ENCODE results near the gene XPO4. TPM values are rescaled to one million over a fixed set of nuclear protein-coding genes. Genes with fewer than 3 reads are reported as not detected.
"Not testable (repeated sequence)": the region's sequence is repeated elsewhere in the genome, so short reads cannot be mapped to it uniquely, and the experiment has no call there.

Gene XPO4
- total RNA-seq, 4 donors from 2014 or later = 8.9 to 16.1 (median 13.8) TPM

- no peak for DNase-seq (ENCODE audit: low spot score in 2 of 2)
- WGBS, 2 donors = 87 to 100% methylated on average over 2 of the region's 2 CpGs
- TF ChIP-seq, protein P1, sequence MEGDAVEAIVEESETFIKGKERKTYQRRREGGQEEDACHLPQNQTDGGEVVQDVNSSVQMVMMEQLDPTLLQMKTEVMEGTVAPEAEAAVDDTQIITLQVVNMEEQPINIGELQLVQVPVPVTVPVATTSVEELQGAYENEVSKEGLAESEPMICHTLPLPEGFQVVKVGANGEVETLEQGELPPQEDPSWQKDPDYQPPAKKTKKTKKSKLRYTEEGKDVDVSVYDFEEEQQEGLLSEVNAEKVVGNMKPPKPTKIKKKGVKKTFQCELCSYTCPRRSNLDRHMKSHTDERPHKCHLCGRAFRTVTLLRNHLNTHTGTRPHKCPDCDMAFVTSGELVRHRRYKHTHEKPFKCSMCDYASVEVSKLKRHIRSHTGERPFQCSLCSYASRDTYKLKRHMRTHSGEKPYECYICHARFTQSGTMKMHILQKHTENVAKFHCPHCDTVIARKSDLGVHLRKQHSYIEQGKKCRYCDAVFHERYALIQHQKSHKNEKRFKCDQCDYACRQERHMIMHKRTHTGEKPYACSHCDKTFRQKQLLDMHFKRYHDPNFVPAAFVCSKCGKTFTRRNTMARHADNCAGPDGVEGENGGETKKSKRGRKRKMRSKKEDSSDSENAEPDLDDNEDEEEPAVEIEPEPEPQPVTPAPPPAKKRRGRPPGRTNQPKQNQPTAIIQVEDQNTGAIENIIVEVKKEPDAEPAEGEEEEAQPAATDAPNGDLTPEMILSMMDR (IDR thresholded peaks at IDR 0.05) = no peak
- TF ChIP-seq POLR2A (IDR thresholded peaks at IDR 0.05) = no peak
These were observed 24.6 kb downstream of the XPO4 start for GRCh38 chr13:20877902-20878301.

DNA sequence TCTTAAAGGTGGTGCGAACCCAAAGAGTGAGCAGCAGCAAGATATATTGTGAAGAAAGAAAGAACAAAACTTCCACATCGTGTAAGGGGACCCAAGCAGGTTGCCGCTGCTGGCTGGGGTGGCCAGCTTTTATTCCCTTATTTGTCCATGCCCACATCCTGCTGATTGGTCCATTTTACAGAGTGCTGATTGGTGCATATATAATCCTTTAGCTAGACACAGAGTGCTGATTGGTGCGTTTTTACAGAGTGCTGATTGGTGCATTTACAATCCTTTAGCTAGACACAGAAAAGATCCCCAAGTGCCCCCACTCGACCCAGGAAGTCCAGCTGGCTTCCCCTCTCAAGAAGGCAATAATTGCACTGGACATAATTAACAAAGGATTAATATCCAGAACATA lies 25.7 kb downstream of the XPO4 start:
- WGBS, 2 donors = 94 to 97% methylated on average over 5 of the region's 5 CpGs
- H3K4me3 ChIP-seq (ENCODE audit: low read depth, poor library complexity, severe bottlenecking); intact Hi-C loops (cut with DNase I; ENCODE audit: low total_unique reads): not testable (repeated sequence)

More at GRCh38 chr13:20877902-20878301, 24.6 kb downstream of the XPO4 start:
- no peak overlapping the region for H3K4me3 ChIP-seq (ENCODE audit: low read depth, poor library complexity, severe bottlenecking)
- intact Hi-C loops (cut with DNase I; ENCODE audit: low total_unique reads) = no loop called here

GRCh38 chr13:20874439-20874838 lies 28.1 kb downstream of the XPO4 start:
- 98% methylated on average over 8 of the region's 8 CpGs for WGBS, 2 donors
- DNase-seq (ENCODE audit: low spot score in 2 of 2); intact Hi-C loops (cut with DNase I; ENCODE audit: low total_unique reads): not testable (repeated sequence)

More for the DNA sequence above, 25.7 kb downstream of the XPO4 start:
- DNase-seq (ENCODE audit: low spot score in 2 of 2) = not testable (repeated sequence)

GRCh38 chr13:20873348-20873747 lies 29.2 kb downstream of the XPO4 start:
- TF ChIP-seq, protein P1 (IDR thresholded peaks at IDR 0.05) = no peak
- intact Hi-C loops (cut with DNase I; ENCODE audit: low total_unique reads) = no loop called here
- WGBS, 2 donors = 34 to 50% methylated on average over 3 of the region's 3 CpGs
- no peak for DNase-seq (ENCODE audit: low spot score in 2 of 2)
- no peak overlapping the region for H3K4me3 ChIP-seq (ENCODE audit: low read depth, poor library complexity, severe bottlenecking)

More at GRCh38 chr13:20874439-20874838, 28.1 kb downstream of the XPO4 start:
- H3K4me3 ChIP-seq (ENCODE audit: low read depth, poor library complexity, severe bottlenecking) = not testable (repeated sequence)

DNA sequence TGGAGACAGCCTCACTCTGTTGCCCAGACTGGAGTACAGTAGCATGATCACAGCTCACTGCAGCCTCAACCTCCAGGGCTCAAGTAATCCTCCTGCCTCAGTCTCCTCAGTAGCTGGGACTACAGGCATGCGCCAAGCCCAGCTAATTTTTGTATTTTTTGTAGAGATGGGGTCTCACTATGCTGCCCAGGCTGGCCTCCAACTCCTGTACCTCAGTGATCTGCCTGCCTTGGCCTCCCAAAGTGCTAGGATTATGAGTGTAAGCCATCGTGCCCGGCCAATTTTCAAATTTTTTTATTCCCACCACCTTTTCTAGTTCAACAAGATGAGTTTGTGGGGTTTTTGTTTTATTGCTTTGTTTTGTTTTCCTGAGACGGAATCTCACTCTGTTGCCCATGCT lies 31.7 kb downstream of the XPO4 start:
- WGBS, 2 donors = 69 to 97% methylated on average over 4 of the region's 4 CpGs

GRCh38 chr13:20869540-20869939 lies 33.0 kb downstream of the XPO4 start:
- no peak overlapping the region for H3K4me3 ChIP-seq (ENCODE audit: low read depth, poor library complexity, severe bottlenecking)
- intact Hi-C loops (cut with DNase I; ENCODE audit: low total_unique reads) = no loop called here
- TF ChIP-seq, protein P1 (IDR thresholded peaks at IDR 0.05) = no peak
- TF ChIP-seq POLR2A (IDR thresholded peaks at IDR 0.05) = no peak
- DNase-seq (ENCODE audit: low spot score in 2 of 2) = no peak
- WGBS, 2 donors = 77 to 80% methylated on average over 2 of the region's 2 CpGs

More for the DNA sequence above, 31.7 kb downstream of the XPO4 start:
- intact Hi-C loops (cut with DNase I; ENCODE audit: low total_unique reads) = no loop called here
- no peak for DNase-seq (ENCODE audit: low spot score in 2 of 2)
- H3K4me3 ChIP-seq (ENCODE audit: low read depth, poor library complexity, severe bottlenecking) = no peak overlapping the region
- no peak for TF ChIP-seq POLR2A (IDR thresholded peaks at IDR 0.05)
- TF ChIP-seq, protein P1 (IDR thresholded peaks at IDR 0.05) = no peak

GRCh38 chr13:20867408-20867807 lies 35.1 kb downstream of the XPO4 start:
- intact Hi-C loops (cut with DNase I; ENCODE audit: low total_unique reads) = no loop called here
- no peak overlapping the region for H3K4me3 ChIP-seq (ENCODE audit: low read depth, poor library complexity, severe bottlenecking)
- 90 to 93% methylated on average over 3 of the region's 3 CpGs for WGBS, 2 donors
- no peak for DNase-seq (ENCODE audit: low spot score in 2 of 2)
- TF ChIP-seq POLR2A (IDR thresholded peaks at IDR 0.05) = no peak
- TF ChIP-seq, protein P1 (IDR thresholded peaks at IDR 0.05) = no peak

DNA sequence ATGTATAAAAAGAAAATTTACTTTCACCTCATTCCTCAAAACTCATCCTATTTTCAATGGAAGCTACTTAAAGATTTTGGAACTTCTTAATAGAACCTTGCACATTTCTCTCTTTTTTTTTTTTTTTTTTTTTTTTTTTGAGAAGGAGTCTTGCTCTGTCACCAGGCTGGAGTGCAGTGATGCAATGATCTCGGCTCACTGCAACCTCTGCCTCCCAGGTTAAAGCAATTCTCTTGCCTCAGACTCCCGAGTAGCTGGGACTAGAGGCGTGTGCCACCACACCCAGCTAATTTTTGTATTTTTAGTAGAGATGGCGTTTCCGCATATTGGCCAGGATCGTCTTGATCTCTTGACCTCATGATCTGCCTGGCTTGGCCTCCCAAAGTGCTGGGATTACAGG lies 40.9 kb downstream of the XPO4 start:
- WGBS, 2 donors = 92 to 94% methylated on average over 6 of the region's 6 CpGs
- DNase-seq (ENCODE audit: low spot score in 2 of 2); H3K4me3 ChIP-seq (ENCODE audit: low read depth, poor library complexity, severe bottlenecking); intact Hi-C loops (cut with DNase I; ENCODE audit: low total_unique reads): not testable (repeated sequence)
